ENCODE measurements around the gene ESRRA. TPM values are rescaled to one million over a fixed set of nuclear protein-coding genes. Genes with fewer than 3 reads are reported as not detected.

The ESRRA gene
- total and polyA plus RNA-seq, 2 of the 13 experiments (the other 11 are each of a cell fraction or from before 2014, with no cell fraction given), result 18.1 to 36.3 TPM

- peak; percentile 47; the same call in 1 of the 2 replicates for TF ChIP-seq ZNF687 (CRISPR knock-in tag; IDR thresholded peaks at IDR 0.05)
- TF ChIP-seq ZNF318 (CRISPR knock-in tag; IDR thresholded peaks at IDR 0.05), result no peak
- no peak for TF ChIP-seq ZNF30 (CRISPR knock-in tag; IDR thresholded peaks at IDR 0.05)
- TF ChIP-seq ZFP62 (CRISPR knock-in tag; IDR thresholded peaks at IDR 0.05), result no peak
- TF ChIP-seq DNMT1 (CRISPR knock-in tag; IDR thresholded peaks at IDR 0.05), result no peak
- TF ChIP-seq ZNF572 (CRISPR knock-in tag; IDR thresholded peaks at IDR 0.05), result 0 out of 2 replicates have a peak, but pooled peaks have one; percentile 19
- 0 out of 2 replicates have a peak, but pooled peaks have one; percentile 47 for TF ChIP-seq ZNF737 (CRISPR knock-in tag; IDR thresholded peaks at IDR 0.05; ENCODE audit: borderline replicate concordance)
- 0 out of 2 replicates have a peak, but pooled peaks have one; percentile 1 for TF ChIP-seq ARNT2 (CRISPR knock-in tag; IDR thresholded peaks at IDR 0.05; ENCODE audit: low read depth)
- no peak for TF ChIP-seq SMAD3 (CRISPR knock-in tag; IDR thresholded peaks at IDR 0.05)
- no peak for TF ChIP-seq HMG20B (CRISPR knock-in tag; conservative IDR thresholded peaks at IDR 0.05)
- 0 out of 2 replicates have a peak, but pooled peaks have one; percentile 33 for TF ChIP-seq ZNF839 (CRISPR knock-in tag; IDR thresholded peaks at IDR 0.05; ENCODE audit: borderline replicate concordance)
- no peak for TF ChIP-seq ZBTB1 (CRISPR knock-in tag; IDR thresholded peaks at IDR 0.05; ENCODE audit: borderline replicate concordance)
- TF ChIP-seq ZBTB34 (CRISPR knock-in tag; IDR thresholded peaks at IDR 0.05), result no peak
- no peak for TF ChIP-seq ZNF44 (CRISPR knock-in tag; IDR thresholded peaks at IDR 0.05)
- no peak for TF ChIP-seq SUZ12 (IDR thresholded peaks at IDR 0.05; ENCODE audit: low read depth, low read length)
- TF ChIP-seq ZFX (CRISPR knock-in tag; IDR thresholded peaks at IDR 0.05; ENCODE audit: low read depth), result peak; percentile 20; the same call in 1 of the 2 replicates
- peak in 1 of 2 experiments; percentile 9; a peak in 1 of 4 replicates for TF ChIP-seq POLR2A (IDR thresholded peaks at IDR 0.05; ENCODE audit: insufficient read depth in 1 of 2, low read depth in 2 of 2, low read length in 2 of 2)
- 0 out of 2 replicates have a peak, but pooled peaks have one; percentile 6 for TF ChIP-seq AHR (CRISPR knock-in tag; IDR thresholded peaks at IDR 0.05)
Measured at GRCh38 chr11:64306563-64306875, 1.2 kb downstream of the ESRRA start (continued).
